Liver (tissue), 9 donors: ENCODE results near the gene ARPC5L. TPM values are rescaled to one million over a fixed set of nuclear protein-coding genes. Genes with fewer than 3 reads are reported as not detected.

Experiments used
- DNase-seq: peaks from one replicate; pipeline ENCODE4 v3.0.0-alpha.2; 2017; ENCODE audit warnings: low spot score
- H3K27ac ChIP-seq, 2 donors: one replicate each; pipeline ENCODE4 v1.7.0; 2013; ENCODE audit warnings: inconsistent platforms in 2 of 2, low read length in 2 of 2, control low read depth in 1 of 2, low read depth in 1 of 2, mild to moderate bottlenecking in 1 of 2
- H3K27me3 ChIP-seq, 4 donors: one replicate each; pipeline versions ENCODE4 v1.6.1 to v1.7.0; 2013; ENCODE audit warnings: low read length in 3 of 4, inconsistent platforms in 1 of 4, mild to moderate bottlenecking in 1 of 4, moderate library complexity in 1 of 4; ENCODE audit not compliant: control insufficient read depth in 4 of 4, insufficient read depth in 4 of 4
- H3K36me3 ChIP-seq, 4 donors: one replicate each; pipeline versions ENCODE4 v1.6.1 to v1.7.0; 2013; ENCODE audit warnings: low read length in 3 of 4, mild to moderate bottlenecking in 3 of 4, low read depth in 1 of 4, moderate library complexity in 1 of 4; ENCODE audit not compliant: control insufficient read depth in 4 of 4, insufficient read depth in 3 of 4
- H3K4me1 ChIP-seq, 4 donors: one replicate each; pipeline versions ENCODE4 v1.6.1 to v1.7.0; 2013; ENCODE audit warnings: low read length in 3 of 4, mild to moderate bottlenecking in 3 of 4, moderate library complexity in 1 of 4; ENCODE audit not compliant: control insufficient read depth in 4 of 4, insufficient read depth in 4 of 4
- H3K4me3 ChIP-seq, 3 donors: one replicate each; pipeline versions ENCODE4 v1.6.1 to v1.7.0; 2013; ENCODE audit warnings: low read length in 3 of 3, control low read depth in 1 of 3, low read depth in 1 of 3, mild to moderate bottlenecking in 1 of 3
- H3K9ac ChIP-seq, 2 donors: one replicate each; pipeline ENCODE4 v1.7.0; 2013; ENCODE audit warnings: low read length in 2 of 2, mild to moderate bottlenecking in 2 of 2, moderate library complexity in 2 of 2, control low read depth in 1 of 2, low read depth in 1 of 2
- H3K9me3 ChIP-seq, 4 donors: one replicate each; pipeline versions ENCODE4 v1.6.1 to v1.7.0; 2013; ENCODE audit warnings: low read length in 3 of 4; ENCODE audit not compliant: control insufficient read depth in 4 of 4
- FOXA1 ChIP-seq: IDR thresholded peaks from 2 replicates; pipeline ENCODE4 v1.6.1; 2016; ENCODE audit warnings: antibody characterized with exemption
- FOXA2 ChIP-seq: IDR thresholded peaks from 2 replicates; pipeline ENCODE4 v1.6.1; 2016; ENCODE audit warnings: antibody characterized with exemption
- GABPA ChIP-seq, 2 donors: IDR thresholded peaks in 1 of 2; conservative IDR thresholded peaks in 1 of 2; 2 replicates each; pipeline ENCODE4 v1.6.1; 2016; ENCODE audit warnings: antibody characterized with exemption in 2 of 2, mild to moderate bottlenecking in 1 of 2, moderate library complexity in 1 of 2
- HNF4A ChIP-seq, 2 donors: conservative IDR thresholded peaks; 2 replicates each; pipeline ENCODE4 v1.6.1; 2016; ENCODE audit warnings: antibody characterized with exemption in 2 of 2, mild to moderate bottlenecking in 2 of 2
- HNF4G ChIP-seq: IDR thresholded peaks from 2 replicates; pipeline ENCODE4 v1.6.1; 2016; ENCODE audit warnings: antibody characterized with exemption
- JUND ChIP-seq, 2 donors: IDR thresholded peaks; 2 replicates each; pipeline ENCODE4 v1.6.1; 2016; ENCODE audit warnings: antibody characterized with exemption in 2 of 2
- NR2F2 ChIP-seq: IDR thresholded peaks from 2 replicates; pipeline ENCODE4 v1.6.1; 2016; ENCODE audit warnings: antibody characterized with exemption
- RAD21 ChIP-seq, 2 donors: IDR thresholded peaks; 2 replicates each; pipeline ENCODE4 v1.6.1; 2016; ENCODE audit warnings: antibody characterized with exemption in 2 of 2, mild to moderate bottlenecking in 2 of 2
- RXRA ChIP-seq, 2 donors: IDR thresholded peaks; 2 replicates each; pipeline ENCODE4 v1.6.1; 2017 to 2018; ENCODE audit warnings: antibody characterized with exemption in 2 of 2, mild to moderate bottlenecking in 1 of 2
- SP1 ChIP-seq: IDR thresholded peaks from 2 replicates; pipeline ENCODE4 v1.6.1; 2018; ENCODE audit warnings: antibody characterized with exemption, mild to moderate bottlenecking
- TAF1 ChIP-seq: conservative IDR thresholded peaks from 2 replicates; pipeline ENCODE4 v1.6.1; 2016; ENCODE audit warnings: antibody characterized with exemption, mild to moderate bottlenecking
- YY1 ChIP-seq: IDR thresholded peaks from 2 replicates; pipeline ENCODE4 v1.6.1; 2016; ENCODE audit warnings: antibody characterized with exemption, mild to moderate bottlenecking
- ZBTB33 ChIP-seq: IDR thresholded peaks from 2 replicates; pipeline ENCODE4 v1.6.1; 2016; ENCODE audit warnings: antibody characterized with exemption
- WGBS: extraction: QIAGEN DNeasy Blood & Tissue Kit; methylation state at CpG from one replicate; pipeline ENCODE4 v1.1.7; 2013; 5-methylcytosine and 5-hydroxymethylcytosine counted together
- polyA plus RNA-seq, 2 donors: library from polyadenylated mRNA; stranded (reverse) in 1 of 2; unstranded in 1 of 2; fragments of 200-250 nt in 1 of 2; fragments of >200 nt in 1 of 2; fragmentation: Nextera tagmentation in 1 of 2; extraction: Ambion mirVana in 1 of 2; gene quantifications; one replicate each; pipeline versions ENCODE4 v1.2.1 to v1.2.3, GENCODE V29; 2013 to 2015
- total RNA-seq, 2 donors: library from RNA; depleted of rRNA; stranded (reverse); fragments of >200 nt; gene quantifications; one replicate each; pipeline ENCODE4 v1.2.3, GENCODE V29; 2014
- TF ChIP-seq, protein P1 (sequence below): IDR thresholded peaks from 2 replicates; pipeline ENCODE4 v1.6.1; 2016; ENCODE audit warnings: antibody characterized with exemption
- TF ChIP-seq, protein P2 (sequence below): IDR thresholded peaks from 2 replicates; pipeline ENCODE4 v1.6.1; 2016; ENCODE audit warnings: antibody characterized with exemption
- TF ChIP-seq, protein P3 (sequence below): fragments of 150-350 bp; IDR thresholded peaks from 2 replicates; pipeline ENCODE4 v1.5.1; 2017; ENCODE audit warnings: improper control_type of control experiment, low read depth, low read length; ENCODE audit not compliant: missing input control
- donor health status: healthy.
- donor health status: healthy.
- donor health status: healthy.
- donor health status: healthy.
- donor health status: healthy.

Gene ARPC5L
- total and polyA plus RNA-seq, 4 donors: 9.3 to 31.2 (median 17.8) TPM

DNA sequence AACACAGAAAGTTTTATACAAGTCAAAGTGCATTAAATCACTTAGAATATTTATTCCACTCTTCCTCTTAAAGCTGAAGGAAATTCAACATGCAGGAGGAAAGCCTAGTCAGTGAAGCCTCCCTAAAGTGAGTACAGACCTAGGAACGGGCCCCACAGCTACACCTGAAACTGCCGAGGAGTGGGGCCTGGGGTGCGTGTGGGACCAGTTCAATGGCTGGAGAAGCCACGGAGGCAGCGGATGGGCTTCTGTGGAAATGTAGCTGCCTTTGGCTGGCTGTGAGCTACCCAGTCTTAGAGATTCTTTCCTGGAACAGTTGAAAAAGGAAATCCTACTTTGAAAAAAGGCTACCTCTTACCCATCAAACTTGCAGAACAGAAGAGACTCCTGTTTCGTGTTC is 16.6 kb downstream of the ARPC5L start:
- no peaks in the 10 kb centered on the region for H3K9me3 ChIP-seq
- no peak for DNase-seq
- no peak overlapping the region for H3K9ac ChIP-seq
- peaks cover 17 to 80% (median 39%) of the 10 kb centered on the region in 4 donors for H3K36me3 ChIP-seq
- H3K27me3 ChIP-seq: no peaks in the 10 kb centered on the region
- 93% methylated on average over 6 of the region's 6 CpGs for WGBS
- TF ChIP-seq RXRA (IDR thresholded peaks at IDR 0.05) (no peak), RAD21 (IDR thresholded peaks at IDR 0.05) (no peak), NR2F2 (no peak), ZBTB33 (no peak), TAF1 (no peak), FOXA2 (no peak), FOXA1 (no peak), YY1 (no peak), SP1 (no peak), HNF4G (no peak)
- TF ChIP-seq, protein P1, sequence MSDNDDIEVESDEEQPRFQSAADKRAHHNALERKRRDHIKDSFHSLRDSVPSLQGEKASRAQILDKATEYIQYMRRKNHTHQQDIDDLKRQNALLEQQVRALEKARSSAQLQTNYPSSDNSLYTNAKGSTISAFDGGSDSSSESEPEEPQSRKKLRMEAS: no peak
- TF ChIP-seq, protein P2, sequence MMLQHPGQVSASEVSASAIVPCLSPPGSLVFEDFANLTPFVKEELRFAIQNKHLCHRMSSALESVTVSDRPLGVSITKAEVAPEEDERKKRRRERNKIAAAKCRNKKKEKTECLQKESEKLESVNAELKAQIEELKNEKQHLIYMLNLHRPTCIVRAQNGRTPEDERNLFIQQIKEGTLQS: no peak
- TF ChIP-seq, protein P3, sequence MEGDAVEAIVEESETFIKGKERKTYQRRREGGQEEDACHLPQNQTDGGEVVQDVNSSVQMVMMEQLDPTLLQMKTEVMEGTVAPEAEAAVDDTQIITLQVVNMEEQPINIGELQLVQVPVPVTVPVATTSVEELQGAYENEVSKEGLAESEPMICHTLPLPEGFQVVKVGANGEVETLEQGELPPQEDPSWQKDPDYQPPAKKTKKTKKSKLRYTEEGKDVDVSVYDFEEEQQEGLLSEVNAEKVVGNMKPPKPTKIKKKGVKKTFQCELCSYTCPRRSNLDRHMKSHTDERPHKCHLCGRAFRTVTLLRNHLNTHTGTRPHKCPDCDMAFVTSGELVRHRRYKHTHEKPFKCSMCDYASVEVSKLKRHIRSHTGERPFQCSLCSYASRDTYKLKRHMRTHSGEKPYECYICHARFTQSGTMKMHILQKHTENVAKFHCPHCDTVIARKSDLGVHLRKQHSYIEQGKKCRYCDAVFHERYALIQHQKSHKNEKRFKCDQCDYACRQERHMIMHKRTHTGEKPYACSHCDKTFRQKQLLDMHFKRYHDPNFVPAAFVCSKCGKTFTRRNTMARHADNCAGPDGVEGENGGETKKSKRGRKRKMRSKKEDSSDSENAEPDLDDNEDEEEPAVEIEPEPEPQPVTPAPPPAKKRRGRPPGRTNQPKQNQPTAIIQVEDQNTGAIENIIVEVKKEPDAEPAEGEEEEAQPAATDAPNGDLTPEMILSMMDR: no peak
- peaks cover 1 to 9% (median 6%) of the 10 kb centered on the region in 4 donors for H3K4me1 ChIP-seq
- no peak overlapping the region for H3K27ac ChIP-seq
- H3K4me3 ChIP-seq: no peak overlapping the region

- H3K27ac ChIP-seq: no peak overlapping the region
- TF ChIP-seq SP1 (no peak), FOXA2 (no peak), JUND (IDR thresholded peaks at IDR 0.05) (no peak), RXRA (IDR thresholded peaks at IDR 0.05) (no peak), TAF1 (no peak), HNF4A (conservative IDR thresholded peaks at IDR 0.05) (no peak), YY1 (no peak), ZBTB33 (no peak), GABPA (IDR thresholded peaks at IDR 0.05 in 1 of 2, conservative IDR thresholded peaks at IDR 0.05 in 1 of 2) (no peak)
- TF ChIP-seq, protein P2: no peak
- H3K27me3 ChIP-seq: no peaks in the 10 kb centered on the region
- no peak overlapping the region for H3K4me3 ChIP-seq
- H3K9me3 ChIP-seq: no peaks in the 10 kb centered on the region
- no peak for DNase-seq
- H3K36me3 ChIP-seq: peaks cover 12 to 76% (median 39%) of the 10 kb centered on the region in 4 donors
- H3K4me1 ChIP-seq: peaks cover 1 to 9% (median 6%) of the 10 kb centered on the region in 4 donors
- H3K9ac ChIP-seq: no peak overlapping the region
- WGBS: 86% methylated on average over 10 of the region's 10 CpGs
Observed at GRCh38 chr9:124879226-124879625, 17.3 kb downstream of the ARPC5L start.
